Measurements from ENCODE around the gene HADH. TPM values are rescaled to one million over a fixed set of nuclear protein-coding genes. Genes with fewer than 3 reads are reported as not detected.
A peak's percentile ranks its signal among the peaks of the same experiment; 100 is the strongest.
"Not testable (repeated sequence)": the region's sequence is repeated elsewhere in the genome, so short reads cannot be mapped to it uniquely, and the experiment has no call there.

Gene HADH
- total RNA-seq: 3.8 and 6.8 TPM in 2 replicates

- DNase-seq (ENCODE audit: low read depth in 2 of 2): peak; percentile 93 to 94
Measured at GRCh38 chr4:107989537-107990386, at the start of gene HADH. HADH (plus strand) TSS chr4:107989889; CDS start chr4:107989933, 44 bp downstream.

GRCh38 chr4:107945809-107946208, 43.9 kb upstream of the HADH start:
- no peak for DNase-seq (ENCODE audit: low read depth in 2 of 2)

- no peak for DNase-seq (ENCODE audit: low read depth in 2 of 2)
Measured at GRCh38 chr4:107950746-107951540, 38.7 kb upstream of the HADH start.

GRCh38 chr4:107951551-107951950, 38.1 kb upstream of the HADH start:
- peak in 1 of 2 donors; percentile 2 for DNase-seq (ENCODE audit: low read depth in 2 of 2)

GRCh38 chr4:107956011-107956410, 33.7 kb upstream of the HADH start:
- DNase-seq (ENCODE audit: low read depth in 2 of 2): no peak

- no peak for DNase-seq (ENCODE audit: low read depth in 2 of 2)
Measured at GRCh38 chr4:107966903-107967302, 22.8 kb upstream of the HADH start.

GRCh38 chr4:107967519-107967918, 22.2 kb upstream of the HADH start:
- not testable (repeated sequence) for DNase-seq (ENCODE audit: low read depth in 2 of 2)

GRCh38 chr4:107967921-107968320, 21.8 kb upstream of the HADH start:
- not testable (repeated sequence) for DNase-seq (ENCODE audit: low read depth in 2 of 2)

- no peak for DNase-seq (ENCODE audit: low read depth in 2 of 2)
Measured at GRCh38 chr4:107970063-107970798, 19.5 kb upstream of the HADH start.

- DNase-seq (ENCODE audit: low read depth in 2 of 2): no peak
Measured at GRCh38 chr4:107972605-107973004, 17.1 kb upstream of the HADH start.

GRCh38 chr4:107974523-107974922, 15.2 kb upstream of the HADH start:
- DNase-seq (ENCODE audit: low read depth in 2 of 2): no peak

- DNase-seq (ENCODE audit: low read depth in 2 of 2): no peak
Measured at GRCh38 chr4:107977482-107977881, 12.2 kb upstream of the HADH start.

- no peak for DNase-seq (ENCODE audit: low read depth in 2 of 2)
Measured at GRCh38 chr4:107977966-107978705, 11.6 kb upstream of the HADH start.

GRCh38 chr4:107978716-107979451, 10.8 kb upstream of the HADH start:
- DNase-seq (ENCODE audit: low read depth in 2 of 2): no peak

GRCh38 chr4:107987916-107988762, 1.6 kb upstream of the HADH start:
- DNase-seq (ENCODE audit: low read depth in 2 of 2): no peak

GRCh38 chr4:107988763-107989035, 990 bp upstream of the HADH start:
- no peak for DNase-seq (ENCODE audit: low read depth in 2 of 2)

GRCh38 chr4:107989162-107989536, 540 bp upstream of the HADH start:
- DNase-seq (ENCODE audit: low read depth in 2 of 2): no peak

GRCh38 chr4:107991945-107992630, 2.4 kb downstream of the HADH start:
- no peak for DNase-seq (ENCODE audit: low read depth in 2 of 2)

GRCh38 chr4:107993969-107994368, 4.3 kb downstream of the HADH start:
- DNase-seq (ENCODE audit: low read depth in 2 of 2): no peak

Measured in lung microvascular endothelial cell (primary cell).